ENCODE results near the gene TLL1. TPM values are rescaled to one million over a fixed set of nuclear protein-coding genes. Genes with fewer than 3 reads are reported as not detected.
A peak's percentile ranks its signal among the peaks of the same experiment; 100 is the strongest.

Gene TLL1
- total and polyA plus RNA-seq, 2 donors (not counting 3 experiments of a cell fraction or from before 2014, with no cell fraction given), result 0.41 to 1.4 TPM

DNA sequence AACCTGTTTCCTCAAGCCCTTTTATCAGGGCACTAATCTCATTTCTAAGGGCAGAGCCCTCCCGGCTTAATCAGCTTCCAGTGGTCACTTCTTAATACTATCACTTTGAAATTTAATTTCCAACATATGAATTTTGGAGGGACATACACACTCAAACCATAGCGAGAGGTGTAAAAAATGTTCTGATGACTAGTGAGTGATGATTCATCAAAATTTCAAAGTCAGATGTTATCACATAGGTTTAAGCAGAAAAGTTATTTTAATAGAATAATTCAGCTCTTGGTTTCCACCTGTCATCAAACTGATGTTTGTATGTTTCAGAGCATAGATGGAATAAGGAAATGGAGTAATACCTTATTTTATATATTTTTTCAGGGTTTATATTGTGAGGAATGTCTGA lies 161.9 kb downstream of the TLL1 start:
- ChIA-PET CTCF (no interaction called here), POLR2A (no interaction called here)
- TF ChIP-seq EZH2 (IDR thresholded peaks at IDR 0.05; ENCODE audit: borderline replicate concordance, low read depth, low read length, severe bottlenecking), result no peak
- TF ChIP-seq, protein P1, sequence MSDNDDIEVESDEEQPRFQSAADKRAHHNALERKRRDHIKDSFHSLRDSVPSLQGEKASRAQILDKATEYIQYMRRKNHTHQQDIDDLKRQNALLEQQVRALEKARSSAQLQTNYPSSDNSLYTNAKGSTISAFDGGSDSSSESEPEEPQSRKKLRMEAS (IDR thresholded peaks at IDR 0.05; ENCODE audit: insufficient read depth, insufficient read length), result no peak
- TF ChIP-seq, protein P2, sequence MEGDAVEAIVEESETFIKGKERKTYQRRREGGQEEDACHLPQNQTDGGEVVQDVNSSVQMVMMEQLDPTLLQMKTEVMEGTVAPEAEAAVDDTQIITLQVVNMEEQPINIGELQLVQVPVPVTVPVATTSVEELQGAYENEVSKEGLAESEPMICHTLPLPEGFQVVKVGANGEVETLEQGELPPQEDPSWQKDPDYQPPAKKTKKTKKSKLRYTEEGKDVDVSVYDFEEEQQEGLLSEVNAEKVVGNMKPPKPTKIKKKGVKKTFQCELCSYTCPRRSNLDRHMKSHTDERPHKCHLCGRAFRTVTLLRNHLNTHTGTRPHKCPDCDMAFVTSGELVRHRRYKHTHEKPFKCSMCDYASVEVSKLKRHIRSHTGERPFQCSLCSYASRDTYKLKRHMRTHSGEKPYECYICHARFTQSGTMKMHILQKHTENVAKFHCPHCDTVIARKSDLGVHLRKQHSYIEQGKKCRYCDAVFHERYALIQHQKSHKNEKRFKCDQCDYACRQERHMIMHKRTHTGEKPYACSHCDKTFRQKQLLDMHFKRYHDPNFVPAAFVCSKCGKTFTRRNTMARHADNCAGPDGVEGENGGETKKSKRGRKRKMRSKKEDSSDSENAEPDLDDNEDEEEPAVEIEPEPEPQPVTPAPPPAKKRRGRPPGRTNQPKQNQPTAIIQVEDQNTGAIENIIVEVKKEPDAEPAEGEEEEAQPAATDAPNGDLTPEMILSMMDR (IDR thresholded peaks at IDR 0.05; ENCODE audit: extremely low read depth in 1 of 2, insufficient read depth in 1 of 2, low read depth in 1 of 2, low read length in 2 of 2), result no peak
- TF ChIP-seq FOS (IDR thresholded peaks at IDR 0.05; ENCODE audit: borderline replicate concordance, insufficient read depth, low read length), result no peak
- no peak for TF ChIP-seq JUN (IDR thresholded peaks at IDR 0.05; ENCODE audit: borderline replicate concordance, insufficient read depth, insufficient read length, low read depth)
- TF ChIP-seq POLR2A (IDR thresholded peaks at IDR 0.05; ENCODE audit: low read depth, low read length), result no peak
- TF ChIP-seq MYC (IDR thresholded peaks at IDR 0.05; ENCODE audit: low read depth, low read length), result no peak
- TF ChIP-seq GATA2 (IDR thresholded peaks at IDR 0.05; ENCODE audit: insufficient read depth, insufficient read length, low read depth, low read length), result no peak
- TF ChIP-seq POLR2AphosphoS5 (IDR thresholded peaks at IDR 0.05; ENCODE audit: insufficient read depth, low read depth, low read length), result no peak
- no peaks in the 10 kb centered on the region for H3K9me3 ChIP-seq (replicated peaks; ENCODE audit: control insufficient read depth, insufficient read depth, low read length)
- H3K79me2 ChIP-seq (ENCODE audit: control insufficient read depth, insufficient read depth, low read length), result no peaks in the 10 kb centered on the region
- H3K27me3 ChIP-seq (ENCODE audit: control insufficient read depth in 2 of 2, insufficient read depth in 2 of 2, low read length in 2 of 2), result no peaks in the 10 kb centered on the region
- no peaks in the 10 kb centered on the region for H3K4me1 ChIP-seq (ENCODE audit: control insufficient read depth, extremely low read depth, insufficient read depth, low read length)
- H3K4me2 ChIP-seq (ENCODE audit: insufficient read depth, low read length), result no peak overlapping the region
- FAIRE-seq (peak; percentile 37), DNase-seq (ENCODE audit: low read depth, low spot score) (no peak)
- intact Hi-C loops (cut with micrococcal nuclease), result no loop called here
- H3K36me3 ChIP-seq (ENCODE audit: control insufficient read depth in 2 of 2, extremely low read depth in 1 of 2, insufficient read depth in 2 of 2, low read length in 2 of 2), result no peaks in the 10 kb centered on the region
- dilution Hi-C loops (cut with MboI; ENCODE audit: extremely low pct_ligation_motif_present, low sequenced_read_pairs), result no loop called here
- no peak overlapping the region for H3K4me3 ChIP-seq (replicated peaks in 1 of 3; ENCODE audit: insufficient read depth in 1 of 3, low read depth in 1 of 3, low read length in 3 of 3)
- no TSS peak for BruUV-seq (replicated peaks)
- H4K20me1 ChIP-seq (replicated peaks; ENCODE audit: control insufficient read depth, extremely low read depth, insufficient read depth, low read length), result no peaks in the 10 kb centered on the region
- H3K9me1 ChIP-seq (replicated peaks; ENCODE audit: control insufficient read depth, extremely low read depth, insufficient read depth, low read length), result no peaks in the 10 kb centered on the region
- H2AFZ ChIP-seq (ENCODE audit: low read depth, low read length), result no peak overlapping the region
- H3K27ac ChIP-seq (ENCODE audit: insufficient read depth, low read depth, low read length), result no peak overlapping the region
- no peak overlapping the region for H3K9ac ChIP-seq (replicated peaks; ENCODE audit: extremely low read depth, insufficient read depth, low read length)

Data from endothelial cell of umbilical vein (primary cell).